KMS-11 (cell line): Measurements from ENCODE around the gene MAP7D2.

Experiments used
- H2AFZ ChIP-seq: fragments of 200-600 bp; sonication (generic); 2 replicates; pipeline ENCODE4 v1.6.1; 2016; ENCODE audit warnings: antibody characterized with exemption, mixed run types, low read depth
- H3K27ac ChIP-seq: fragments of 200-600 bp; sonication (generic); 2 replicates; pipeline ENCODE4 v1.6.1; 2016; ENCODE audit warnings: mild to moderate bottlenecking, mixed run types
- H3K27me3 ChIP-seq: fragments of 200-600 bp; sonication (generic); 2 replicates; pipeline ENCODE4 v1.6.1; 2017; ENCODE audit warnings: mild to moderate bottlenecking, low read depth, mixed run types, moderate library complexity; ENCODE audit not compliant: insufficient read depth
- H3K36me3 ChIP-seq: fragments of 200-600 bp; sonication (generic); 2 replicates; pipeline ENCODE4 v1.6.1; 2017; ENCODE audit warnings: mild to moderate bottlenecking, mixed run types; ENCODE audit not compliant: insufficient read depth
- H3K4me1 ChIP-seq: fragments of 200-600 bp; sonication (generic); 2 replicates; pipeline ENCODE4 v1.6.1; 2016; ENCODE audit warnings: mild to moderate bottlenecking, low read depth, mixed run types; ENCODE audit not compliant: poor library complexity, severe bottlenecking
- H3K4me2 ChIP-seq: fragments of 200-600 bp; sonication (generic); 2 replicates; pipeline ENCODE4 v1.7.0; 2016; ENCODE audit warnings: mild to moderate bottlenecking, mixed run types
- H3K4me3 ChIP-seq: fragments of 200-600 bp; sonication (generic); IDR thresholded peaks from 2 replicates; pipeline ENCODE4 v1.6.1; 2017; ENCODE audit warnings: low read depth, low read length, mixed read lengths; ENCODE audit not compliant: insufficient read depth
- H3K79me2 ChIP-seq: fragments of 200-600 bp; sonication (generic); 2 replicates; pipeline ENCODE4 v1.6.1; 2016; ENCODE audit warnings: low read depth, mixed run types; ENCODE audit not compliant: insufficient read depth
- H3K9ac ChIP-seq: fragments of 200-600 bp; sonication (generic); 2 replicates; pipeline ENCODE4 v1.6.1; 2016; ENCODE audit warnings: mild to moderate bottlenecking, mixed run types
- H4K20me1 ChIP-seq: fragments of 200-600 bp; sonication (generic); 2 replicates; pipeline ENCODE4 v1.6.1; 2016; ENCODE audit warnings: mild to moderate bottlenecking, mixed run types; ENCODE audit not compliant: insufficient read depth
- CTCF ChIP-seq: fragments of 200-600 bp; sonication (generic); conservative IDR thresholded peaks from 2 replicates; pipeline ENCODE4 v1.6.1; 2017; ENCODE audit warnings: low read depth, mild to moderate bottlenecking, antibody characterized with exemption, low read length, moderate library complexity, mixed read lengths

Gene MAP7D2

GRCh38 chrX:19968276-19968675 is 148.4 kb downstream of the MAP7D2 start:
- TF ChIP-seq CTCF = no peak
- no peaks in the 10 kb centered on the region for H3K36me3 ChIP-seq

GRCh38 chrX:19966056-19966455 is 150.7 kb downstream of the MAP7D2 start:
- H2AFZ ChIP-seq = no peak overlapping the region
- no peaks in the 10 kb centered on the region for H3K4me1 ChIP-seq
- no peaks in the 10 kb centered on the region for H4K20me1 ChIP-seq
- no peaks in the 10 kb centered on the region for H3K27me3 ChIP-seq
- no peaks in the 10 kb centered on the region for H3K79me2 ChIP-seq
- no peak for TF ChIP-seq CTCF
- no peak overlapping the region for H3K4me3 ChIP-seq
- H3K27ac ChIP-seq = no peak overlapping the region
- H3K36me3 ChIP-seq = no peaks in the 10 kb centered on the region
- no peak overlapping the region for H3K4me2 ChIP-seq
- no peak overlapping the region for H3K9ac ChIP-seq

More at GRCh38 chrX:19968276-19968675, 148.4 kb downstream of the MAP7D2 start:
- Histone ChIP-seq H3K4me2 (no peak overlapping the region), H3K4me1 (no peaks in the 10 kb centered on the region), H2AFZ (no peak overlapping the region), H3K79me2 (no peaks in the 10 kb centered on the region), H3K27me3 (no peaks in the 10 kb centered on the region), H3K4me3 (no peak overlapping the region), H4K20me1 (no peaks in the 10 kb centered on the region), H3K27ac (no peak overlapping the region), H3K9ac (no peak overlapping the region)

- Histone ChIP-seq H3K4me2 (no peak overlapping the region), H3K27me3 (no peaks in the 10 kb centered on the region), H2AFZ (no peak overlapping the region), H3K4me1 (no peaks in the 10 kb centered on the region), H4K20me1 (no peaks in the 10 kb centered on the region), H3K36me3 (no peaks in the 10 kb centered on the region), H3K9ac (no peak overlapping the region), H3K79me2 (no peaks in the 10 kb centered on the region), H3K27ac (no peak overlapping the region), H3K4me3 (no peak overlapping the region)
- no peak for TF ChIP-seq CTCF
Measured at GRCh38 chrX:19964017-19964710, 152.5 kb downstream of the MAP7D2 start.

- Histone ChIP-seq H2AFZ (no peak overlapping the region), H3K9ac (no peak overlapping the region), H3K4me2 (no peak overlapping the region), H3K79me2 (no peaks in the 10 kb centered on the region), H3K27ac (no peak overlapping the region), H4K20me1 (no peaks in the 10 kb centered on the region), H3K27me3 (no peaks in the 10 kb centered on the region), H3K4me3 (no peak overlapping the region), H3K4me1 (no peaks in the 10 kb centered on the region), H3K36me3 (no peaks in the 10 kb centered on the region)
- TF ChIP-seq CTCF = no peak
Measured at GRCh38 chrX:19960913-19961312, 155.8 kb downstream of the MAP7D2 start.
